ENCODE data around the gene PLPPR1.
A peak's percentile ranks its signal among the peaks of the same experiment; 100 is the strongest.
"Not testable (repeated sequence)": the region's sequence is repeated elsewhere in the genome, so short reads cannot be mapped to it uniquely, and the experiment has no call there.

The PLPPR1 gene

DNA sequence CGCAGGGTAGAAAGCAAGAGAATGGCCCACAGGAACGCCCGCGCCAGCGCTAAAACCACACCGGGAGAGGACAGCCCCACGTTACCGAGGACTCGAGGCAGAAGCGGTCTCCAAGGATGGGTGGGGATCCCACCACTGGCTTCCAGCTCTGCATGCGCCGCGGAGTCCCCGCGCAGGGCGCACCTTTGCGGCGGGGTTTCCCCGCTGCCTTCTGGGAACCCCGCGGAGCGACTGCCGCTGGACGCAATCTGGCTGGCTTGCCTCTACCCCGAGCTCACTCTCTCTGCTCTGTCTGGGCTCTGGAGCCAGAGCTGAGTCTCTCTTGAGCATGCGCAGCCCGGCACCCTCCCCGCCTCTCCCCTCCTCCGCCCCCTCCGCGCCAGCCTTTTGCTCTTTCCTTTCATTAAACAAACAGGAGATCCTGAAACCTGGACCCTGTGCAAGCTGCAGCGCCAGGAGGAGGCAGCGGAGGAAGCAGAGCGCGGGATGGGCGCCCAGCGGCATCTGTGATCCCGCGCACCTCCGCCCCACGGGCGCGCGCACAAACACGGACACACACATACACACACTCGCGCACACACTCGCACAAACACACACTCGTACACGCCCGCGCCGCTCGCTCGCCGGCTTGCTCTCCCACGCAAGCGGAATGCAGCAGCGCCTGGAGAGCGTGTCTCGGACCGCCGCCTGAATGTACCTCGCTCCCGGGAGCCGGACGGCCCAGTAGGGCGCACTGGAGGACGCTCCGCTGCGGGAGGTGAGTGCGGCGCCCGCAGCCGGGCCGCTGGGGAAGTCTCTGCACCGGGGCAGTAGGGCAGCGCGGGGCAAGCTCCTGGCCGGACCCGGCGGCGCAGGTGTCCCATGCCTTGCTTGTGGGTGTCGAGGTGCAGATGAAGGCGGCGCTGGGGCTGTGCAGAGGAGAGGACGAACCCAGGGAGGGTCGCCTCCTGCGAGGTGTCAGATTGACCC, at the start of gene PLPPR1:
Gene PLPPR1 (plus strand): TSS at position 382 of the 969 bp plus-strand sequence.
- DNase-seq, result peak; percentile 34 to 91 (median 71)

DNA sequence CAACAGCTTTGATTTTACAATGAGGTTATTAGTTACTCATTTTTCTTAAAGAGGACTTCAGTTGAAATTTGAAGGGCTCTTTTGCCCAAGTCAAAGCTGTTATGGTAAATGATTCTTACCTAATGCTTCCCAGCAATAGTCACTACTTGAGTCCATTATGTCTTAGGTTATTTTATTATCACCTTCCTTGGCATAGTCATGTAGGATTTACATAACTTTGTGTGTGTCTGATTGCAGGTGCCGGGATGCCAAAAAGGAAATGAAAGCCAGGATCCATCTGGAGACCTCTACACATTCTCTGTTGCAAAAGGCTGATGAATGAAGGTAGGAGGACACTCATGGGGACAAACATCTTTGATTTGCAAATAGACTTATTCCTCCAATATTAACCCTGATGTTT, 38.8 kb upstream of the PLPPR1 start:
- DNase-seq, result no peak

DNA sequence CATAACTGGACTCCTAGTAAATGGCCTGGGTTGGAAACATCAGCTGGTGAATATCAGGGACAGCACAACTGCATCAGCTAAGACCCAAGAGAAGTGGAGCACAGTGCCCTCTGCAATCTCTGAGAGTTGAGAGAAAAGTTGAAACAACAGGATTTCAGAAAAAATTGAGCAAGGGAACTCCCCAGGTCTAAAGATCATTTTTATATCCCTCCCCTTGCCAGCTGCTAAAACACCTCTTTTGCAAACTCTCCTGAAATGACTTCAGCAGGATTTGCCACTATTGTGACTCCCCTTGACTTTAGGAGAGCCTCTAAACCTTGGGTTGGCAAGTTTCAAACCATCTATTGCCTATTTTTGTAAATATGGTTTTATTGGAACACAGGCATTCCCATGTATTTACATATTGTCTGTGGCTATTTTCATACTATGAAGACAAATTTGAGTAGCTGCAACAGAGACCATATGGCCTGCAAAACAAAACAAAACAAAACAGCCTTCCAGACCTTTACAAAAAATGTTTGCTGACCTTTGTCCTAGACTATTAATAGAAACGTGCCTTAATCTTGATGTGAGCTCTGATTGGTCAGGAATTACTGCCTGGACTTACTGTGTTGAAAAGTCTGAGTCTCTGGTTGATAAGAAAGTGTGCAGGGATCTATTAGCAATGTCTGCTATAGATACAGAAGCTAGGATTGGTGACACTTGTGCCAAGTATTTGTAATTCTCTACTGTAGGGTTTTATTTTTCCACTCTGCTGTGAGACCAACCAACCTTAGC, 37.7 kb upstream of the PLPPR1 start:
- DNase-seq, result no peak

DNA sequence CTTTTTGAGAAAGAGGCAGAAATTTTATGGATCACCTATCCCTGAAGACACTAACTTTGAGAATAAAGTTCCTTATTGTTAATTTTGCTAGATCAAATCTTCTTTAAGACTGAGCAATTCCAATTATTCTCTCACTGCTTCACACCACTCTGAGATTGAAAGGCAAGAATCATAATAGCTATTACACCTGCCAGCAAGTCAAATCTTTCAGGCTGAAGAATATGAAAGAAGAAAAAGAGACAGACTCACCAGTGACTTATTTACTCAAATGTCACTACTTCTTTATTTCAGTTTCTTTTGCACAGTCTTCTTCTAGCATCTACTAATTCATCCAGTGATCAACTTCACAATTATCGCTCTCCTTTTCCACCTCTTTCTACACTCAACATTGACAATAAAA, 35.9 kb upstream of the PLPPR1 start:
- no peak for DNase-seq

DNA sequence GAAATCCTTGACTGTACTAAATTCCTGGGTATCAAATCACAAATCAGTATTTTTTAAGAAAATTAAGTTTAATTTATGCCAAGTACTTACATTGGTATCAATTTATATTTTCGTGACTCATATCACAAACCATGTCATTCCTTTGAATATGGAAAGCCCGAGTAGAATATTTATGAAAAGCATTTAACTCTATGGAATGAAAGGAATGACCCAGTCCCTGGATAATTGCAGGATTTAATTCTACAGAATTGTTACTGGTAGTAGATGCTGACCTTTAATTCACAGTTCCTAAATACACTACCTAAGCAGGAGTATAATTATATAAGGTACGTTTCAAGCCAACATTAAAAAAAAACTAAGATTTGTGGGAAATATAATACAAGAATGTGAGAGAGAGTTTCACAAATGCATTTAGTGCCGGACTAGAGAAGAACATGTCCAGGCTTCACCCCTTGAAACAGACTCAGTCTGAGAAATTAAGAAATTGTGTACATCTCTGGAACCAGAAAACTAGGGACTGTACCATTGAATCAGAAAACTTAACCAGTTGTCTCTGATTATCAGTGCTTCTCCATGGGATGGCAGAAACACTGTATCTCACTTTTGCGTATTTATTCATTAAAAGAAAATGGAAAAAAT, 28.5 kb upstream of the PLPPR1 start:
- no peak for DNase-seq

DNA sequence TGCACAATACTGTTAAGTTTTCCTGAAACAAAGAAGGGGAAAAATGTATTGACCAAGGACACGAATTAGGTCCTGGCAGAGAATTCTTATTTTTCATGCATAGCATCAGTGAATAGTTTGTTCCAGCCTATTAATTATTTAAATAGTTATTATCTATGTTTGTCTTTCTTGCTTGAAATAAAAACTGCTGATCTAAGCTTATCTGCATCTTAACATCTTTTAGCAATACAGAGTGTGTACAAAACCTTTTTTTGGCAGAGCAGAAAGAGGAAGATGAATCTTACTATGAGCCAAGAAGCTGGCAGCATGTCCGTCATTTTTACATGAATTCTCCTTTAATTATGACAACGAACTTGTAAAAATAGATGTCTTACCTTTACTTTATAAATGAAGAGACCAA, 23.3 kb upstream of the PLPPR1 start:
- no peak for DNase-seq

DNA sequence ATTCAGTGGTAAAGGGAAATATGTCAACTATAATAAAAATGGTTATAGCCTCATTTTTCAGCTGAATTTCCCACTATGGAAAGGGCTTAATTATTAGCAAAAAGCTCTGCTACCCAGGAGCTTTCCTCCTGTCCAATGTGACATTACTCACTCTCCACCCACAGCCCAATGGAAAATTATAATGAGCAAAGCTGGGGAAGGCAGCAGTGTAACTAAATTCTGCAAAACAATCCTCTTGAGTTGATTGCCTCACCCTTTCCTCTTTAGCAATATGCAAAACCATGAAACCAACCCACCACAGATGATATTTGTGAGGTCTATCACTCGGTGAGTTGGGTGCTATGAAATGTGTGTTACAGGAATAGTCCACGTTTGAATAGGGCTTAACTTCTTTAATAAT, 14.0 kb upstream of the PLPPR1 start:
- no peak for DNase-seq

DNA sequence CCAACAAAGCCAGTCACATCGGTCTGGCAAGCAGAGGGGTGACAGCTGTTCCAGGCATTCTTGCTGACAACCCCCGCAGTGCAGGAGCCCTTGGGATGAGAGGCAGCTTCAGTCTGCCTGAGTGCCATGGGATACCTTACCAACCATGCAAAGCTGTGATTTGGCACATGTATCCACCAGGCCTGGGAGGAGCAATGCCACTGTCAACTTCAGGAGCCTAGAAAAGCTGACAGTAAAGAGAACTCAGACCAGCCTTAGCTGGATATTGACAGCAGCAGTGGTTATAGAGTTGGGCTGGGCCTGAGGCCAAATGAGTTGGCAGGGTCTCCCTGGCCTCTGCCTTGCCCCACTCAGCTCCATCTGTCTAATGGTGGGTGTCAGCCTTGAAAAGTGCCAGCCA, 10.1 kb upstream of the PLPPR1 start:
- peak in 2 of 51 donors; percentile 8 to 20 for DNase-seq

DNA sequence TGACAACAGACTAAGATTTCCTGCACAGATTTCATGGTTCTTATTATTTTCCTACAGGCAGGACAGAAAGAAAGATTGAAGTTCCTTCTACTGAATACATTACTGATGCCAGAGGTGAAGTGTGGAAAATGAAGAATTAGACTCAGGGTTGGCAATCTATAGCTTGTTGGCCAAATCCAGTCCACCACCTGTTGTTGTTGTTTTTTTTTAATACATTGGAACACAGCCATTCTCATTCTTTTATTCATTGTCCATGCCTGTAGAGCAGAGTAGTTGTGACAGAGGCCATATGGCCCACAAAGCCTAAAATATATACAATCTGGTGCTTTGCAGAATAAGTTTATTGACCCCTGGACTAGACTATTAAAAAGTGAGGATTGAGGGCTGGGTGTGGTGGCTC, 5.8 kb upstream of the PLPPR1 start:
- no peak for DNase-seq

DNA sequence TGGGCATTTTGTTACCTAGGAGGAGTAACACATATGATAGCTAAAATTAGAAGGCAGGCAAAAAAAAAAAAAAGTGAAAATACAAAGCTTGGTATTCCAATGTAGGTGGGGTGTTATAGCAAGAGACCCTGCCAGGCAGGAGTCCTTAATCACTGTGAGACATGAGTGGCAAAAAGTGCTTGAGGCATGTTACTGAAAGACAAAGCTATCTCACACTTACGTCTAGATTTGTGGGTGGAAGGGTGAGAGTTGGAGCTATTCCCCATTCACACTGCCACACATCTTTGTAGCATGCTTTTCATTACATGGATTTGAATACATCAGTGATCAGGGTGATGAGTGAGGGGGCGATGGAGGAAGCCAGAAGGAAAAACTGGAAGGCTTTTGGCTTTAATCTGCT, 2.6 kb upstream of the PLPPR1 start:
- DNase-seq, result no peak

DNA sequence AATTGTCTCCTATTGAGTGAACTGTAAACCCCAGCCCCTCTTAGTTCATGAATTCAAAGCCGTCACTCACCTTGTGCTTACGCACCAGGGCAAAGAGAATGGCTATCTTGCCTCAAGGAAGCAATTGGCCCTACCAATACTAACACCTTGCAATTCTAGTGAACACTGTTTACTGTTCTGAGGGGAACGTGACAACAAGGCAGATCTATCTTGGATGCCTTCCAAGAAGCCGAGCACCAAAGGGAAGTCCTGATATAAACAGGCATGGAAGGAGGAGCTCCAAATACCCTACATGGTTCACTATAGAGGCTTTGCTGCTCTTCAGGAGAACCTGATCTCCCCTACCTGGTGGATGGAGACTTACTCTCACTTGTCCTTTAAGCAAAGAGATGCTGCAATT, 1.7 kb upstream of the PLPPR1 start:
- no peak for DNase-seq

DNA sequence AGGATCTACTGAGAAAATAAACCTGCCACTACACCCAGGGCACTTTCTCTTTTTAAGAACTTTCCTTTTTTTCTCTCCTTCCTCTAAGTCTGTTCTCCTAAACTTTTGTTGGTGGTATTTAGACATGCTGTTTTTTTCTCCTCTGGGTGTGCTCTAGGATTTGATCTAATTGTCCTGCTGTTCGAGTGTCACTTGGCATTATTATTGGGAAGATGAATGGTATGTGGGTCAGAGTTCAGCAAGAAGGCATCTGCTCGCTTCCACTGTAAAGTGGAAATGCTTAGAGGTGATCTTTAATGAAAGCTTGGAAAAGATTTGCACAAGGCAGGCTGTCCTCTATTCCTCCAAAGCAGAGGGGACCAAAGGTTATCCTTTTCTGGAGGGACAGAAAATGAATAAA, 1.3 kb upstream of the PLPPR1 start:
- no peak for DNase-seq

DNA sequence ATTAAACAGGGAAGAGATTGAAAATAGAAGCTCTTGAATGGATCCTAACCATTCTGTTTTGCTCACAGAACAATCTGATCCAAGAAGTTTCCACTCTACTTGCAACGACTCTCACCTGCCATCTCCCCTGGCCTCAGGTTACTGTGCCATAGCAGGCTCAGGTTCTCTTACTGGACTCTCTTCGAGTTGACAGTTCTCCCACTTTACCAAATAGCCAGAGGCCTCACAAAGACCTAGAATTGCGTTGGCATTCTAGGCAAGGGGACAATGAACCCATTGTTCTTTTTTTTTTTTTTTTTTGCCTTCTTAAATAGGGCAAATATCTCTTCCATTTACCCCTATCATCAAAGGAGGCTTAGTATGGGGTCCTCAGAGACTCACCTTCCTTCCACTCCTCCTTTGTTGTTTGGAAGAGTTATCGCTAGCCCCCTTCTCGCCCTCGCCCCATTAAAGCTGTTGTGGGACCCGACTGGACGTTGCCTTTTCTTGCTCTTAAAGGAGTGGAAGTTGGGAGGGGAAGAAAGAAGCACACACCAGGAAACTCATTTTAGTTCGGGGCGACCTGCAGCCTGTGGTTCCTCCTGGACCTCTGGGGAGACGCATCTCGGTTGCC, 688 bp upstream of the PLPPR1 start:
- DNase-seq, result peak in 2 of 51 donors; percentile 10 to 75

DNA sequence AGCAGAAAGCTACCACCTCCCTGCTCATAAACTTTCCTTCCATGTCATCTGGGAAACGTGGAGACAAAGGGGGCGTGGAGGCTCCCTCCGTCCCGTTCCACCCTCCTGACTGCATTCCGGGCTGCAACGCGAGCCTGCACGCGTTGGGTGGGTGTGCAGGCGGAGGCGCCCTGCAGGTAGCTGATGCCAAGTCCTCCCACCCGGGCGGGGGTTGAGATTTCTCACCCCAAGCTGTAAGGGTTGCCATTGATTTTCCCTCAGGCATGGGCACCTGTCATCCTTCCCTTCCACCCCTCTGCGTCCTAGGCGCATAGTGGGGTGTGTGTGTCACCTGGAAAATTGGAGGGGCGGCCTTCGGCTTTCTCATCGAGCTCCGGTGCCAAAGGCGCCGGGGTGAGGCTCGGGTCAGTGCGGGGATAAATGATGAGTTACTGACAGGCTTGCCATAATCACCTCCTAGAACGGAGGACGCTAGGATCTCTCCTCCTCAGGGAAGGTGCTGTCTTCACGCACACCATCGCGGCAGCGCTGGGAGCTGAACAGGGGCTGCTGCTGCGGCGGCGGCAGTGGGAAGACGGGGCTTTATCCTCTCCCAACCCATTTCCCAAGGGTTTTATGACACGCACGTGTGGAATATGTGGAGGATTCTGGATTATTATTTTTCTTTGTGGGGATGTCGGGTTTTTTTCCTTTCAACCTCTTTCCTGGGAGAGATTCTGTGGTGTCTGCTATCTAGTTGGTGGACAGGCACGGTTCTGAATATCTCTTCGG, 973 bp downstream of the PLPPR1 start:
- peak in 7 of 51 donors; percentile 5 to 77 (median 13) for DNase-seq

DNA sequence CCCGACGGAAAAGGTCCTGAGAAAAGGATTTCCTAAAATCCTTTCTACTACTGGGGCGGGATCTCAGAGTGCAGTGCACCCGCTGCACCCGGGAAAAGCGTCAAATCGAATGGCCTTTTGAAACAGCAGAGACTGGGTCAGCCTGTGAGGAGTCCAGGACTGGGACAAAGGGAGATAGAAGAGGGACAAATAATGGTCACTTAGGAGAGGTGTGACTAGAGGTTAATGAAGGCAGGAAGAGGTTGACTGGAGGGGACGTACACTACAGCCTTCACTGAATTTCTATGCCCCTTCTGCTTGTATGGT, 1.5 kb downstream of the PLPPR1 start:
- DNase-seq, result no peak

DNA sequence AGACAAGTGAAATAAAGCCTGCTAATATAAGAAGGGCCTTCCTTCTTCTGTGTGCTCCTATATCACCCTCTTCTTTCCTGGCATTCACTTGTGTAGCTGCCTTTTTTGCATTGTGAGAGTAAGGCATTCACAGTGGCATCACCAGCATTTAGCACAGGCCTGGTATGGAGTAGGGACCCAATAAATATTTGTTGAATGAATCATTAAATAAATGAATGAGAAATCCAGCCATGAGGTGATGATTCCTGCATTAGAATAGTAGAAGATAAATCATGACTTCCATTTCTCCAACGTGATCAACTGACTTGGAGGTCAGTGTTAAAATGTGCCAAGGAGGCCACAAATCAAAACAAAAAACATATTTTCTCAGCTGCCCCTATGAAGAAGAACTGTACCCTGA, 3.9 kb downstream of the PLPPR1 start:
- no peak for DNase-seq

DNA sequence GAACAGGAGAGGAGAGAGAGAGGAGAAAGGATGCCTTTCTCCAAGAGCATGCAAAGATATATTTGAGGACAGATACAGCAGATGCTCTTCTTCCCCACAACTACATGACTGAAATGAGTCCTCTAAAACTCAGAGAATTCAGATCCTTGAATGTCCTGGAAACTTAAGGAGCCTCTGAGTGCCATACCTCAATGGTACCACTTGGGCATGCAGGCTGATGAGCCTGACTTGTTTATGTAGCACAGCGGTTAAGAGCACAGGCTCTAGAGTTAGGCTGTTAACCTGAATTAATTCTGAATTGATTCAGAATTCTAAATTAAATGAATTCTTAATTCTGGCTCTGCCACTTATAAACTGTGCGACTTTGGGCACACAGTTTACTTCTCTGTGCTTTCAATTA, 5.7 kb downstream of the PLPPR1 start:
- DNase-seq, result no peak

DNA sequence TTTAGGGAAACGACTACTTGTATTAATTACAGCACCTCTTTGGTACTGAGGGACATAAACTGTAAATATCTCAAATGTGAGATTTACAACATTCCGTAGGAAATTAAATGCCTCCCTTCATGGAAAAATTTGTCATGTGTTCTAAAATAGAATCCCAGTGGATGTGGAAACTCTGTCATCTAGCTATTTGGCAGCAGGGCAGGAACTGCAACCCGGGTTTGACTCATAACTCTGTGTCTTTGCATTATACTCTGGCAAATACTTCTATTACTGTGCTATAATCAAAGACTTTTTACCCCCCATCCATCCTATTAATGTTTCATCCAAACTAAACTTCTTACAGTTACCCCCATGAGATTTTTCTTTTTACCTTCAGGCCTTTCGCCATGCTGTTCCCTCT, 6.6 kb downstream of the PLPPR1 start:
- DNase-seq, result no peak

DNA sequence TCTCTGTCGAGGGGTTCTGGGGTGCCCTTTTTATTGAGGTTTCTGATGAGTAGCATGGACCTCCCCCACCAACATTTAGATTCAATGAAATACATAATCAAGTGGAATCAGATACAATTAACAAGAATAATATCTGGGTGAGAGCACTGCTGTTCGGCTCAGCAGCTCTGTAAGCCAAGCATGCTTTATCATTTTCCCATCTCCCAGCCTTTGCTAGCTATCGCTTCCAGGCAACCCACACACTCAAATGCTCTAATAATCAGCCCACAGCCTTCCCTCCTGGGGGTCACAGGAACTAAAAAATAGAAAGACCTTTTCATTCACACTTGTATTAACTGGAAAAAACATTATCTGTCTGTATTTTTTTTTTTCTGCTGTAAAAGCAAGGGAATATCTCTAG, 8.9 kb downstream of the PLPPR1 start:
- DNase-seq, result no peak

DNA sequence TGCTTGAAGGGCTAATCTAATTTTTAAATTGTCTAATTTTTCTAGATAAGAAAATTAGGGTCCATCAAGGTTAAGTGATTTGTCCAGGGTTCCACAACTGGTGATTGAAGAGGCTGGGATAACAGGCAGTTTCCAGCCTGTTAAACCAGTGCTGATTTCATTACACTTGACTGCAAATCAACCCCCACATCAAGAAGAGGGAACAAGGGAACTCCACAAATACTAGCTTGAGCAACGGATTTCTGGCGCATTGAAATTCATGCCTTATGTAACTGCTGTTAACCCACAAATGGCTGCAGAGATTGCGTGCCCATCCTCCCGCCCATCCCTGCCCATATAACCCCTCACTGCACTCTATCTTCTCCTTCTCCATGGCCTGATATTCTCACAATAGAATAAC, 10.0 kb downstream of the PLPPR1 start:
- no peak for DNase-seq

DNA sequence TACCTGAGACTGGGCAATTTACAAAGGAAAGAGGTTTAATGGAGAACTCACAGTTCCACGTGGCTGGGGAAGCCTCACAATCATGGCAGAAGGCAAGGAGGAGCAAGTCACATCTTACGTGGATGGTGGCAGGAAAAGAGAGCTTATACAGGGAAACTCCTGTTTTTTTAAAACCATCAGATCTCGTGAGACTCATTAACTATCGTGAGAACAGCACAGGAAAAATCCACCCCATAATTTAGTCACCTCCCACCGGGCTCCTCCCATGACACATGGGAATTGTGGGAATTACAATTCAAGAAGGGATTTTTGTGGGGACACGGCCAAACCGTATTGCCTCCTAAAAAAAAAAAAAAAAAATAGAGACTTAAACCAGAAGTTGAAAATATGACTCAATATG, 11.1 kb downstream of the PLPPR1 start:
- DNase-seq, result not testable (repeated sequence)
